ENCODE data around the gene GNL1.
"Not testable (repeated sequence)": the region's sequence is repeated elsewhere in the genome, so short reads cannot be mapped to it uniquely, and the experiment has no call there.

GNL1 gene

DNA sequence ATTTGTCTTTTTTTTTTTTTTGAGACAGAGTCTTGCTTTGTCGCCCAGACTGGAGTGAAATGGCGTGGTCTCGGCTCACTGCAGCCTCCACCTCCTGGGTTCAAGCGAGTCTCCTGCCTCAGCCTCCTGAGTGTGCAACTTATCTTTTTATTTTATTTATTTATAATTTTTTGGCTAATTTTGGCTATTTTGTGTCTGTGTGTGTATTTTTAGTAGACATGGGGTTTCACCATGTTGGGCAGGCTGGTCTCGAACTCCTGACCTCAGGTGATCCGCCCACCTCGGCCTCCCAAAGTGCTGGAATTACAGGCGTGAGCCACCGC, 39.6 kb downstream of the GNL1 start:
- not testable (repeated sequence) for H3K27me3 ChIP-seq (replicated peaks in 2 of 5; ENCODE audit: control insufficient read depth in 4 of 5, insufficient read depth in 5 of 5, low read length in 4 of 5); H3K36me3 ChIP-seq (ENCODE audit: control insufficient read depth in 4 of 4, insufficient read depth in 4 of 4, low read length in 3 of 4); H3K9me3 ChIP-seq (ENCODE audit: control extremely low read depth in 1 of 5, control insufficient read depth in 4 of 5, insufficient read depth in 2 of 5, low read depth in 1 of 5, low read length in 4 of 5); DNase-seq
- Histone ChIP-seq H3K27ac (ENCODE audit: insufficient read depth in 1 of 2, low read depth in 1 of 2, low read length in 2 of 2, poor library complexity in 1 of 2, severe bottlenecking in 2 of 2) (peak overlapping the region; percentile 98 to 99), H3K4me3 (ENCODE audit: control insufficient read depth in 1 of 7, extremely low read depth in 1 of 7, insufficient read depth in 4 of 7, low read depth in 2 of 7, low read length in 6 of 7) (peak overlapping the region in 2 of 7 experiments; percentile 25 to 62), H3K4me1 (ENCODE audit: control extremely low read depth in 1 of 4, control insufficient read depth in 4 of 4, insufficient read depth in 4 of 4, low read length in 3 of 4) (peaks cover 5 to 56% (median 39%) of the 10 kb centered on the region in 4 experiments)
- no CpG with 5 or more reads among the region's 9 CpGs for WGBS (ENCODE audit: insufficient coverage)
- ChIA-PET POLR2A (interaction anchor here (0.6 to 2.2 kb wide), 9 partner anchors 14 to 1220 kb away, joined by 3 to 12 read pairs (median 6); no protein-coding TSS in a partner anchor), CTCF (interaction anchor here (0.8 to 6.0 kb wide), 6 partner anchors 14 to 32 kb away, joined by 3 to 39 read pairs (median 8); no protein-coding TSS in a partner anchor)

GRCh38 chr6:30515944-30516753, 40.1 kb downstream of the GNL1 start:
- POLR2A ChIA-PET: interaction anchor here (0.5 to 2.2 kb wide), 12 partner anchors 11 to 1221 kb away, joined by 3 to 12 read pairs (median 4); no protein-coding TSS in a partner anchor
- Histone ChIP-seq H3K27ac (ENCODE audit: insufficient read depth in 1 of 2, low read depth in 1 of 2, low read length in 2 of 2, poor library complexity in 1 of 2, severe bottlenecking in 2 of 2) (peak overlapping the region; percentile 98 to 99), H3K36me3 (ENCODE audit: control insufficient read depth in 4 of 4, insufficient read depth in 4 of 4, low read length in 3 of 4) (no peaks in the 10 kb centered on the region), H3K9me3 (ENCODE audit: control extremely low read depth in 1 of 5, control insufficient read depth in 4 of 5, insufficient read depth in 2 of 5, low read depth in 1 of 5, low read length in 4 of 5) (peaks cover 0 to 7% (median 0%) of the 10 kb centered on the region in 5 experiments), H3K27me3 (replicated peaks in 2 of 5; ENCODE audit: control insufficient read depth in 4 of 5, insufficient read depth in 5 of 5, low read length in 4 of 5) (no peaks in the 10 kb centered on the region), H3K4me3 (ENCODE audit: control insufficient read depth in 1 of 7, extremely low read depth in 1 of 7, insufficient read depth in 4 of 7, low read depth in 2 of 7, low read length in 6 of 7) (peak overlapping the region; percentile 14 to 76 (median 53)), H3K4me1 (ENCODE audit: control extremely low read depth in 1 of 4, control insufficient read depth in 4 of 4, insufficient read depth in 4 of 4, low read length in 3 of 4) (peaks cover 8 to 62% (median 44%) of the 10 kb centered on the region in 4 experiments)
- peak; percentile 100 for DNase-seq
- CTCF ChIA-PET: interaction anchor here (0.5 to 6.0 kb wide), 7 partner anchors 9 to 32 kb away, joined by 3 to 39 read pairs (median 7); no protein-coding TSS in a partner anchor
- 0% methylated on average over 26 of the region's 33 CpGs for WGBS (ENCODE audit: insufficient coverage)

- peaks cover 0 to under 1% (median 0%) of the 10 kb centered on the region in 5 experiments for H3K9me3 ChIP-seq (ENCODE audit: control extremely low read depth in 1 of 5, control insufficient read depth in 4 of 5, insufficient read depth in 2 of 5, low read depth in 1 of 5, low read length in 4 of 5)
- peak overlapping the region; percentile 98 to 99 for H3K27ac ChIP-seq (ENCODE audit: insufficient read depth in 1 of 2, low read depth in 1 of 2, low read length in 2 of 2, poor library complexity in 1 of 2, severe bottlenecking in 2 of 2)
- peaks cover 19 to 72% (median 54%) of the 10 kb centered on the region in 4 experiments for H3K4me1 ChIP-seq (ENCODE audit: control extremely low read depth in 1 of 4, control insufficient read depth in 4 of 4, insufficient read depth in 4 of 4, low read length in 3 of 4)
- peak in 1 of 3 donors; percentile 37 for DNase-seq
- ChIA-PET POLR2A (interaction anchor here (1.2 to 2.2 kb wide), 2 partner anchors 12 to 22 kb away, joined by 3 to 12 read pairs; no protein-coding TSS in a partner anchor), CTCF (interaction anchor here (0.9 to 2.1 kb wide), 6 partner anchors 17 to 73 kb away, joined by 3 to 6 read pairs (median 5); no protein-coding TSS in a partner anchor)
- H3K4me3 ChIP-seq (ENCODE audit: control insufficient read depth in 1 of 7, extremely low read depth in 1 of 7, insufficient read depth in 4 of 7, low read depth in 2 of 7, low read length in 6 of 7): peak overlapping the region in 5 of 7 experiments; percentile 53 to 76 (median 62)
- WGBS (ENCODE audit: insufficient coverage): 42% methylated on average over 2 of the region's 4 CpGs
- no peaks in the 10 kb centered on the region for H3K27me3 ChIP-seq (replicated peaks in 2 of 5; ENCODE audit: control insufficient read depth in 4 of 5, insufficient read depth in 5 of 5, low read length in 4 of 5)
- H3K36me3 ChIP-seq (ENCODE audit: control insufficient read depth in 4 of 4, insufficient read depth in 4 of 4, low read length in 3 of 4): no peaks in the 10 kb centered on the region
Observed at GRCh38 chr6:30515106-30515505, 41.2 kb downstream of the GNL1 start.

DNA sequence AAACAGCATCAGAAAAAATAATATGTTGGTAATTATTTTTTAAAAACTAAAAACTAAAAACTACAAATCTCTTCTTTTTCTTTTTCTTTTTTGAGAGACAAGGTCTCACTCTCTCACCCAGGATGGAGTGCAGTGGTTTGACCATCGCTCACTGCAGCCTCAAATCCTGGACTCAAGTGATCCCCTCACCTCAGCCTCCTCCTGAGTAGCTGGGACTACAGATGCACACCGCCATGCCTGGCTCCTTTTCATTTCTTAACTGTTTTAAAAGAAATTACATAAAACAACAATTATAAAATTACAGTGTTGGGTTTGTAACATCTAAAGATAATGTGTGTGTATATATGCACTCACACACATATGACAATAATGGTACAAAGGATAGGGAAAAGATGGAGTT, 42.8 kb downstream of the GNL1 start:
- POLR2A ChIA-PET: interaction anchor here (1.5 kb wide), 1 partner anchor 19 kb away, joined by 6 read pairs; no protein-coding TSS in a partner anchor
- no peak for DNase-seq
- no peaks in the 10 kb centered on the region for H3K27me3 ChIP-seq (replicated peaks in 2 of 5; ENCODE audit: control insufficient read depth in 4 of 5, insufficient read depth in 5 of 5, low read length in 4 of 5)
- H3K4me3 ChIP-seq (ENCODE audit: control insufficient read depth in 1 of 7, extremely low read depth in 1 of 7, insufficient read depth in 4 of 7, low read depth in 2 of 7, low read length in 6 of 7): no peak overlapping the region
- no peaks in the 10 kb centered on the region for H3K9me3 ChIP-seq (ENCODE audit: control extremely low read depth in 1 of 5, control insufficient read depth in 4 of 5, insufficient read depth in 2 of 5, low read depth in 1 of 5, low read length in 4 of 5)
- CTCF ChIA-PET: interaction anchor here (1.1 to 5.5 kb wide), 9 partner anchors 8 to 31 kb away, joined by 3 to 25 read pairs (median 5); no protein-coding TSS in a partner anchor
- peaks cover 32 to 81% (median 66%) of the 10 kb centered on the region in 4 experiments for H3K4me1 ChIP-seq (ENCODE audit: control extremely low read depth in 1 of 4, control insufficient read depth in 4 of 4, insufficient read depth in 4 of 4, low read length in 3 of 4)
- H3K36me3 ChIP-seq (ENCODE audit: control insufficient read depth in 4 of 4, insufficient read depth in 4 of 4, low read length in 3 of 4): no peaks in the 10 kb centered on the region
- H3K27ac ChIP-seq (ENCODE audit: insufficient read depth in 1 of 2, low read depth in 1 of 2, low read length in 2 of 2, poor library complexity in 1 of 2, severe bottlenecking in 2 of 2): no peak overlapping the region
- WGBS (ENCODE audit: insufficient coverage): 100% methylated on average over 1 of the region's 2 CpGs

DNA sequence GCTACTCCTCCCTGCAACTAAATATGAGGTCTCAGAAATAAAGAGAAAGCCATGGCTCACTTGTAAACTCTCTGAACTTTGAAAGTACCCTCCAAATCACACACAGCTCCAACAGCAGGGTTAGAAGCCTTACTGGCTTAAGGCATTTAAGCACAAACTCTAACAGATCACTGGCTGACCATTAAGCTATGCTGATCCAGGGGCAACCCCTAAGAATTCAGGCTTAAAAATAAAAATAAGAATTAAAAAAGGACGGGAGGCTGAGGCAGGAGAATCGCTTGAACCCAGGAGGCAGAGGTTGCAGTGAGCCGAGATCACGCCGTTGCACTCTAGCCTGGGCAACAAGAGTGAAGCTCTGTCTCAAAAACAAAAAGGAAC, 45.1 kb downstream of the GNL1 start:
- Histone ChIP-seq H3K36me3 (ENCODE audit: control insufficient read depth in 4 of 4, insufficient read depth in 4 of 4, low read length in 3 of 4) (no peaks in the 10 kb centered on the region), H3K27me3 (replicated peaks in 2 of 5; ENCODE audit: control insufficient read depth in 4 of 5, insufficient read depth in 5 of 5, low read length in 4 of 5) (no peaks in the 10 kb centered on the region), H3K9me3 (ENCODE audit: control extremely low read depth in 1 of 5, control insufficient read depth in 4 of 5, insufficient read depth in 2 of 5, low read depth in 1 of 5, low read length in 4 of 5) (no peaks in the 10 kb centered on the region), H3K4me1 (ENCODE audit: control extremely low read depth in 1 of 4, control insufficient read depth in 4 of 4, insufficient read depth in 4 of 4, low read length in 3 of 4) (peaks cover 40 to 82% (median 64%) of the 10 kb centered on the region in 4 experiments), H3K4me3 (ENCODE audit: control insufficient read depth in 1 of 7, extremely low read depth in 1 of 7, insufficient read depth in 4 of 7, low read depth in 2 of 7, low read length in 6 of 7) (peak overlapping the region in 1 of 7 experiments; percentile 34), H3K27ac (ENCODE audit: insufficient read depth in 1 of 2, low read depth in 1 of 2, low read length in 2 of 2, poor library complexity in 1 of 2, severe bottlenecking in 2 of 2) (peak overlapping the region; percentile 6 to 64)
- ChIA-PET POLR2A (interaction anchor here (1.0 to 1.7 kb wide), 2 partner anchors 15 to 17 kb away, joined by 3 to 5 read pairs; no protein-coding TSS in a partner anchor), CTCF (interaction anchor here (0.9 to 5.5 kb wide), 7 partner anchors 10 to 33 kb away, joined by 3 to 80 read pairs (median 15); no protein-coding TSS in a partner anchor)
- DNase-seq: no peak
- 48% methylated on average over 4 of the region's 5 CpGs for WGBS (ENCODE audit: insufficient coverage)

- Histone ChIP-seq H3K9me3 (ENCODE audit: control extremely low read depth in 1 of 5, control insufficient read depth in 4 of 5, insufficient read depth in 2 of 5, low read depth in 1 of 5, low read length in 4 of 5) (no peaks in the 10 kb centered on the region), H3K27me3 (replicated peaks in 2 of 5; ENCODE audit: control insufficient read depth in 4 of 5, insufficient read depth in 5 of 5, low read length in 4 of 5) (no peaks in the 10 kb centered on the region), H3K4me1 (ENCODE audit: control extremely low read depth in 1 of 4, control insufficient read depth in 4 of 4, insufficient read depth in 4 of 4, low read length in 3 of 4) (peaks cover 40 to 85% (median 59%) of the 10 kb centered on the region in 4 experiments), H3K36me3 (ENCODE audit: control insufficient read depth in 4 of 4, insufficient read depth in 4 of 4, low read length in 3 of 4) (no peaks in the 10 kb centered on the region), H3K27ac (ENCODE audit: insufficient read depth in 1 of 2, low read depth in 1 of 2, low read length in 2 of 2, poor library complexity in 1 of 2, severe bottlenecking in 2 of 2) (peak overlapping the region in 1 of 2 experiments; percentile 64), H3K4me3 (ENCODE audit: control insufficient read depth in 1 of 7, extremely low read depth in 1 of 7, insufficient read depth in 4 of 7, low read depth in 2 of 7, low read length in 6 of 7) (peak overlapping the region in 2 of 7 experiments; percentile 4 to 34)
- ChIA-PET CTCF (interaction anchor here (0.9 to 5.5 kb wide), 9 partner anchors 9 to 34 kb away, joined by 3 to 80 read pairs (median 11); no protein-coding TSS in a partner anchor), POLR2A (interaction anchor here (0.6 to 1.7 kb wide), 3 partner anchors 14 to 283 kb away, joined by 3 to 5 read pairs (median 5); no protein-coding TSS in a partner anchor)
- 90% methylated on average over 3 of the region's 10 CpGs for WGBS (ENCODE audit: insufficient coverage)
- no peak for DNase-seq
Observed at GRCh38 chr6:30510419-30511168, 45.7 kb downstream of the GNL1 start.
